Stimulated activated CD4-positive, alpha-beta T cell treated with anti-CD3 and anti-CD28 coated beads, TNF-alpha, amount 100 ng/mL, for 1 hour (primary cell): ENCODE results near the gene SULT1A1.
"Not testable (repeated sequence)": the region's sequence is repeated elsewhere in the genome, so short reads cannot be mapped to it uniquely, and the experiment has no call there.

Experiments
- DNase-seq, 3 donors: peaks; one replicate each; pipeline ENCODE4 v3.0.0-alpha.2; 2020; ENCODE audit warnings: low read depth in 3 of 3, low spot score in 1 of 3

Gene SULT1A1

GRCh38 chr16:28609631-28610594 lies at the start of gene SULT1A1:
SULT1A1 (minus strand) TSS chr16:28610044; CDS start chr16:28608855, 1,189 bp downstream.
- no peak for DNase-seq

GRCh38 chr16:28639959-28640358 lies 30.1 kb upstream of the SULT1A1 start:
- DNase-seq = not testable (repeated sequence)

- not testable (repeated sequence) for DNase-seq
These were observed 28.5 kb upstream of the SULT1A1 start for GRCh38 chr16:28638359-28638758.

- not testable (repeated sequence) for DNase-seq
These were observed 27.9 kb upstream of the SULT1A1 start, which contains the start of gene NPIPB8 for GRCh38 chr16:28637765-28638164. NPIPB8 (plus strand) TSS chr16:28638065; CDS start chr16:28638361, 296 bp downstream.

- not testable (repeated sequence) for DNase-seq
These were observed 26.4 kb upstream of the SULT1A1 start for GRCh38 chr16:28636093-28636823.

GRCh38 chr16:28630905-28631304 lies 21.1 kb upstream of the SULT1A1 start:
- not testable (repeated sequence) for DNase-seq

- peak; percentile 4 to 57 (median 42) for DNase-seq
These were observed 13.4 kb upstream of the SULT1A1 start for GRCh38 chr16:28623172-28623711.

GRCh38 chr16:28622532-28623171 lies 12.8 kb upstream of the SULT1A1 start:
- peak in 1 of 3 donors; percentile 12 for DNase-seq

- no peak for DNase-seq
These were observed 11.8 kb upstream of the SULT1A1 start for GRCh38 chr16:28621481-28622155.

GRCh38 chr16:28620316-28620715 lies 10.5 kb upstream of the SULT1A1 start:
- not testable (repeated sequence) for DNase-seq

- DNase-seq = no peak
These were observed 8.0 kb upstream of the SULT1A1 start for GRCh38 chr16:28617874-28618273.

GRCh38 chr16:28616636-28617035 lies 6.8 kb upstream of the SULT1A1 start:
- DNase-seq = no peak

GRCh38 chr16:28616224-28616577 lies 6.4 kb upstream of the SULT1A1 start:
- not testable (repeated sequence) for DNase-seq

GRCh38 chr16:28615486-28616223 lies 5.8 kb upstream of the SULT1A1 start:
- DNase-seq = not testable (repeated sequence)

GRCh38 chr16:28614561-28614960 lies 4.7 kb upstream of the SULT1A1 start:
- DNase-seq = not testable (repeated sequence)

GRCh38 chr16:28613912-28614311 lies 4.1 kb upstream of the SULT1A1 start:
- not testable (repeated sequence) for DNase-seq

- not testable (repeated sequence) for DNase-seq
These were observed 2.8 kb upstream of the SULT1A1 start for GRCh38 chr16:28612359-28613280.

- DNase-seq = no peak
These were observed 849 bp upstream of the SULT1A1 start for GRCh38 chr16:28610595-28611191.
